DMS114 treated with DMSO at 0.1 percent for 48 hours (cell line): ENCODE results near the gene CYSRT1.

ENCODE experiments used
- DNase-seq: peaks from one replicate; lab custom pipeline; 2025; ENCODE audit not compliant: unreplicated experiment; lab: John Stamatoyannopoulos, UW

CYSRT1 gene

GRCh38 chr9:137270929-137271695 lies 46.1 kb downstream of the CYSRT1 start:
- no peak for DNase-seq

DNA sequence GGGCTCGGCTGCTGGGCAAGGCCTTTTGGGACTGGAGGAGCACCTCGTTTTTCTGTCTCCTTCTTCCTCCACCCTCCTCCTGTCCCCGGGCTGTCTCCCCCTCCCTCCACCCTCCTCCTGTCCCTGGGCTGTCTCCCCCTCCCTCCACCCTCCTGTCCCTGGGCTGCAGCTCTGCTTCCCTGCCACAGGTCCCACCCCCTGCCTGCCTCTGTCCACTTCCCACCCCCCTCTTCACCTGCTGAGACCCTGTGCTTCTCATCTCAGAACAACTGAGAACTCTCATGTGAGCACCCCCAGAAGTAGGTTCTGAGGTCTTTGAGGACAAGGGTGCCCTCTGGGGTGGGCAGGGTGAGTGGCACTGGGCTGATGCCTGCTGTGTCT lies 46.7 kb downstream of the CYSRT1 start:
- no peak for DNase-seq

- no peak for DNase-seq
Observed at GRCh38 chr9:137272241-137273094, 47.5 kb downstream of the CYSRT1 start.

- DNase-seq: no peak
Observed at GRCh38 chr9:137273095-137273490, 48.1 kb downstream of the CYSRT1 start.

GRCh38 chr9:137273611-137274320 lies 48.8 kb downstream of the CYSRT1 start:
- DNase-seq: no peak

GRCh38 chr9:137275203-137275587 lies 50.2 kb downstream of the CYSRT1 start:
- no peak for DNase-seq
